Central memory CD8-positive, alpha-beta T cell (primary cell): Measurements from ENCODE around the gene NLRC4.
"Not testable (repeated sequence)": the region's sequence is repeated elsewhere in the genome, so short reads cannot be mapped to it uniquely, and the experiment has no call there.

Experiments used
- ATAC-seq: fragments of 150-1000 bp; cut with Tn5 transposase; replicated peaks from 2 replicates; pipeline ENCODE4 v1.10.0; 2022; ENCODE audit warnings: mild to moderate bottlenecking, moderate FRiP score, moderate number of reproducible peaks; ENCODE audit not compliant: poor library complexity, severe bottlenecking; ENCODE audit errors: extremely low read depth
- DNase-seq, 2 donors: peaks; one replicate each; pipeline ENCODE4 v3.0.0; 2021; ENCODE audit warnings: low spot score in 2 of 2
- H3K27ac Mint-ChIP-seq: one replicate; pipeline ENCODE4 v1.8.0; 2022; ENCODE audit warnings: low read depth, mild to moderate bottlenecking, moderate library complexity, mixed read lengths
- H3K27me3 Mint-ChIP-seq: one replicate; pipeline ENCODE4 v1.8.0; 2022; ENCODE audit warnings: mixed read lengths
- H3K36me3 Mint-ChIP-seq: one replicate; pipeline ENCODE4 v1.8.0; 2022; ENCODE audit warnings: mild to moderate bottlenecking, moderate library complexity, mixed read lengths; ENCODE audit not compliant: insufficient read depth
- H3K4me1 Mint-ChIP-seq: one replicate; pipeline ENCODE4 v1.8.0; 2022; ENCODE audit warnings: mixed read lengths
- H3K4me3 Mint-ChIP-seq: one replicate; pipeline ENCODE4 v1.8.0; 2022; ENCODE audit warnings: mild to moderate bottlenecking, moderate library complexity, mixed read lengths
- H3K9me3 Mint-ChIP-seq: one replicate; pipeline ENCODE4 v1.8.0; 2022; ENCODE audit warnings: mixed read lengths

Gene NLRC4

DNA sequence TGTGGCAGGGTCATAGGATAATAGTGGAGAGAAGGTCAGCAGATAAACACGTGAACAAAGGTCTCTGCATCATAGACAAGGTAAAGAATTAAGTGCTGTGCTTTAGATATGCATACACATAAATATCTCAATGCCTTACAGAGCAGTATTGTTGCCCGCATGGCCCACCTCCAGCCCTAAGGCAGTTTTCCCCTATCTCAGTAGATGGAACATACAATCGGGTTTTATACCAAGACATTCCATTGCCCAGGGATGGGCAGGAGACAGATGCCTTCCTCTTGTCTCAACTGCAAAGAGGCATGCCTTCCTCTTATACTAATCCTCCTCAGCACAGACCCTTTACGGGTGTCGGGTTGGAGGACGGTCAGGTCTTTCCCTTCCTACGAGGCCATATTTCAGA lies 11.1 kb upstream of the NLRC4 start:
- Mint-ChIP-seq H3K36me3 (peaks cover 20% of the 10 kb centered on the region), H3K27me3 (peaks cover 12% of the 10 kb centered on the region), H3K4me1 (peaks cover 11% of the 10 kb centered on the region)
- H3K4me3 Mint-ChIP-seq, ATAC-seq, DNase-seq, H3K9me3 Mint-ChIP-seq, H3K27ac Mint-ChIP-seq: not testable (repeated sequence)

DNA sequence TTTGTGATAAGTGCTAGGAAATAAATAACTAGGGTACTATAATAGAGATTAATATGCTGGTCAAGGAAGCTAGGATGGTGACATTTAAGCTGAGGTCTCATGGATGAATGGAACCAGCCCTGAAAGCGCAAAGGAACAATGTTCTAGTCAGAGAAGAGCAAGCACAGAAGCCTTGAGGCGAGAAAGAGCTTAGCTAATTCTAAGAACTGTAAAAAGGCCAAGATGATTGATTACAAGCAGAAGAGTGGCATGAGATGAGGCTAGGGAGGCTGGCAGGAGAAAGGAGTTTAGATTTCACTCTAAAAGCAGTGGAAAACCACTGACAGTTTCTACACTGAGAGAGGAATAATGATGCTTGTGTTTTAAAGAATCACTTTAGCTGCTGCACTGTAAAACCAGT lies 9.6 kb upstream of the NLRC4 start:
- no peaks in the 10 kb centered on the region for H3K9me3 Mint-ChIP-seq
- no peak for ATAC-seq
- H3K4me3 Mint-ChIP-seq = no peak overlapping the region
- DNase-seq = no peak
- peaks cover 15% of the 10 kb centered on the region for H3K36me3 Mint-ChIP-seq
- H3K27me3 Mint-ChIP-seq = peaks cover 12% of the 10 kb centered on the region
- no peak overlapping the region for H3K27ac Mint-ChIP-seq
- H3K4me1 Mint-ChIP-seq = peaks cover 11% of the 10 kb centered on the region

DNA sequence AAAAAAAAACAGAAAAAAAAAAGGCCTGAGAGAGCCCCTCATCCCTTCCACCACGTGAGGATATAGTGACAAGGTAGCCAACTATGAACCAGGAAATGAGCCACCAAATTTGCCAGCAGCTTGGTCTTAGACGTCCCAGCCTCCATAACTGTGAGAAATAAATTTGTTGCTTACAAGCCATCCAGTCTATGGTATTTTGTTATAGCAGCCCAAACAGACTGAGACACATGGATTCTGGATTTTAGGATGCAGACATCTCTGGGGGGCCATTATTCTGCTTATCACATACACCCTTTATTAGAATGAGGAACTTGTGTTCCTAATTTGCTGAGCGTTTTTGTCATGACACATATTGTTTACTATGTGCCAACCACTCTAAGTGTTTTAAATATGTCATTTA lies 7.6 kb upstream of the NLRC4 start:
- H3K27ac Mint-ChIP-seq = no peak overlapping the region
- DNase-seq (no peak), ATAC-seq (no peak)
- no peaks in the 10 kb centered on the region for H3K36me3 Mint-ChIP-seq
- peaks cover 12% of the 10 kb centered on the region for H3K27me3 Mint-ChIP-seq
- H3K9me3 Mint-ChIP-seq = no peaks in the 10 kb centered on the region
- H3K4me1 Mint-ChIP-seq = peaks cover 1% of the 10 kb centered on the region
- no peak overlapping the region for H3K4me3 Mint-ChIP-seq

DNA sequence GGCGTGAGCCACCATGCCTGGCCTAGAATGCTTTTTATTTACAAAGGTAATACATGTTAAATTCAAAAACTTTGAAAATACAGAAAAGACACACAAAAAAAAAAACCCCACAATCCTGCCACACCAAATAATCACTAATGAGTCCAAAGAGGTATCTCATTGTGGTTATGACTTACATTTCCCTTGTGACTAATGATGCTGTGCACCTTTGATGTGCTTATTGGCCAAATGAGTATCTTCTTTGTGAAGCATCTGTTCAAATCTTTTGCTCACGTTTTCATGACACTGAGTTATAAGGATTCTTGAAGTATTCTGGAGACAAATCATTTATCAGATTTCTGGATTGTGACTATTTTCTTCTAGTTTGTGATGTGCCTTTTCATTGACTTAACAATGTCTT lies 6.4 kb upstream of the NLRC4 start:
- Mint-ChIP-seq H3K4me3 (no peak overlapping the region), H3K27ac (no peak overlapping the region), H3K9me3 (no peaks in the 10 kb centered on the region), H3K4me1 (no peaks in the 10 kb centered on the region), H3K27me3 (peaks cover 12% of the 10 kb centered on the region), H3K36me3 (no peaks in the 10 kb centered on the region)
- DNase-seq (no peak), ATAC-seq (no peak)

DNA sequence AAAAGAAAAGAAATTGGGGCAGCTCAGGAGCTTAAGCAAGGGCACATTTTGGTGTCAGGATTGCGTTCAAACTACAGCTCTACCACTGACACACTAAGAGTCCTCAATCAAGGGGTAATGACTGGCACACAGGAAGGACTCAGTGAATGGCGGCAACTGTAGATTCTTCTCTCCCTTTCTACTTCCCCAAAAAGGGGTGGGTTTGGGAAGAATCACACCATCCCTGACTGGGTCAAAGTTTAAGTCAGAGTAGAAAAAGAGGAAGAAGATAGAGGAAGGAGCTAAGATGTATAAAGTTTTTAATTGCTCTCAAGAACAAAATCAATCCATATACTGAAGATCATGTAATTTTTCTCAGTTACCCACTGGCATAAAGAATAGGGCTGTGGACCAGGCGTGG lies 2.6 kb downstream of the NLRC4 start:
- Mint-ChIP-seq H3K36me3 (peaks cover 3% of the 10 kb centered on the region), H3K27ac (no peak overlapping the region), H3K4me3 (no peak overlapping the region), H3K9me3 (no peaks in the 10 kb centered on the region), H3K27me3 (peaks cover 21% of the 10 kb centered on the region), H3K4me1 (no peaks in the 10 kb centered on the region)
- DNase-seq (no peak), ATAC-seq (no peak)

DNA sequence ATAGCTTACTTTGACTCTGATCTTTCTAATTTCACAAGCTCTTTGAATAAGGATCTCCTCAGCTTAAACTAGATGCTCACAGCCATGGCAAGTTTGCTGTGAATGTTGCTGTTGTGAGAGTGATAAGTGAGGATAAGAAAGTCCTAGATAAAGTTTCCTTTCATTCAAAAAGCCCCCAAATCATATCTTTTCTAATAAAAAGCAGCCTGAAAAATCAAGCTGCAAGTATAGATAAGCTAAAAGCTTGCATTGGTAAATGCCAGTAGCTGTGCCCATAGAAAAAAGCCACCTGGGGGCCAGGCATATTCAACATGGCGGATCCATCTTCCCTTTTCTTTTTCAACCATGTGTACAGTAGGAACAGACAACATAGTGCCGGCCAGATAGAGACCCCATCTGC lies 4.3 kb downstream of the NLRC4 start:
- no peak for DNase-seq
- Mint-ChIP-seq H3K4me3 (no peak overlapping the region), H3K27ac (no peak overlapping the region), H3K9me3 (no peaks in the 10 kb centered on the region), H3K4me1 (no peaks in the 10 kb centered on the region), H3K27me3 (peaks cover 26% of the 10 kb centered on the region), H3K36me3 (peaks cover 3% of the 10 kb centered on the region)
- no peak for ATAC-seq

DNA sequence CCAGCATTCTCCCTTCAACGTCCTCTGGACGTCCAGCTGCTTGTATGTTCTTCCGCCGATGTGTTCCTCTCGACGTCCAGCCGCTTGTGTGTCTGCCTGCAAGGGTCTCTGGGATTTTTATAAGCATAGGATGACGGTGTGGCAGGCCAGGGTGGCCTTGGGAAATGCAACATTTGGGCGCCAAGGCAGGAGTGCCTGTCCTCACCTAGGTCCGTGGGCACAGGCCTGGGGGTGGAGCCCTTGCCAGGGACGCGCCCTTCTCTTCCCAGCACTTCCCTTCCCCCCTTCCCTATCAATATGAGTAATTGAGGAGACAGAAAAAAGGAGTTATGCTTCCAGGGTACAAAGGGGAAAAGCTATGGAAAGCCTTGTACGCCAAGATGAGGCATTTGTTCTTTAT lies 6.4 kb downstream of the NLRC4 start:
- ATAC-seq (no peak), DNase-seq (no peak)
- Mint-ChIP-seq H3K4me3 (no peak overlapping the region), H3K27me3 (peaks cover 26% of the 10 kb centered on the region), H3K36me3 (peaks cover 1% of the 10 kb centered on the region), H3K9me3 (no peaks in the 10 kb centered on the region), H3K27ac (no peak overlapping the region), H3K4me1 (no peaks in the 10 kb centered on the region)

DNA sequence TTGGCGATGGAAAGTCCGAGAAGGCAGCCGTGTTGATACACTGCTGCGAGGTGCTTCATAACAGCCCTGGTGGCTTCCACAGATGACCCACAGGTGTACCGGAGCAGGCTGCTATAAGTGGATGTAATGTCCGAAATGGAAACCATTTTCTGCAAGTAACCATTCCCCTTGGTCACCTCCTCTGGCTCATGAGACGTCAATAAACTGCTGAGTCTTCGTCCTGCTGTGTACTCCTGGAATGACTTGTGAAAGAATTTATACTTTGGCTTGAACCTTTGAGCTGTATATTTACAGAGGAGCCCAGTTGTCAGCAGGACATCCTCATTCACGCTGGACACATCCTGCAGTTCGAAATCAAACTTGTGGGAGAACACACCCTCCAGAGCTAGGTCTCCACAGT lies 14.4 kb downstream of the NLRC4 start:
- DNase-seq = no peak
- Mint-ChIP-seq H3K36me3 (no peaks in the 10 kb centered on the region), H3K27ac (no peak overlapping the region), H3K4me3 (no peak overlapping the region), H3K27me3 (no peaks in the 10 kb centered on the region), H3K4me1 (no peaks in the 10 kb centered on the region), H3K9me3 (no peaks in the 10 kb centered on the region)
- no peak for ATAC-seq

DNA sequence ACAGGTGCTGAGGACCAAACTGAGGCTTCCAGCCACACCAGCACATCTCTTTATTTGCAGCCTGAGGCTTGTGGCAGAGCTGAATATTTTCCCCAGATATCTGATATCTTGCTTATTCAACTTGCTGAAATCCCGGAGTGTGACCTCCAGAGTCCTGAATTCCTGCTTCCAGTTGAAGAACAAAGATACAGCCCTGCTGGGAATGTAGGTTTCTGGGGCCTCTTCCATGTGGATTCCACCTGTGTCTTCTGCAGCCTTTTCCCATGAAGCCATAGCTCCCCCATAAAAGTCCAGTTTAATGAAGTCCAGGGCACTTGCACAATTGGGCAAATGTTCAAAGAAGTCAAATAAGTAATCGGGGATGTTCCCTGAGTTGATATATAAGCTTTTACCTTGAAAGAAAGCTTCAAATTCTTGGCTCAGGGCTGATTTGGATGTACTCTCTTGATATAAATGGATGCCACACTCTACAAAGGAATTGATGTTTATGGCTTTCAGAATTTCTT lies 14.9 kb downstream of the NLRC4 start:
- no peaks in the 10 kb centered on the region for H3K9me3 Mint-ChIP-seq
- no peaks in the 10 kb centered on the region for H3K27me3 Mint-ChIP-seq
- DNase-seq (no peak), ATAC-seq (no peak)
- H3K4me3 Mint-ChIP-seq = no peak overlapping the region
- H3K4me1 Mint-ChIP-seq = no peaks in the 10 kb centered on the region
- no peak overlapping the region for H3K27ac Mint-ChIP-seq
- no peaks in the 10 kb centered on the region for H3K36me3 Mint-ChIP-seq

DNA sequence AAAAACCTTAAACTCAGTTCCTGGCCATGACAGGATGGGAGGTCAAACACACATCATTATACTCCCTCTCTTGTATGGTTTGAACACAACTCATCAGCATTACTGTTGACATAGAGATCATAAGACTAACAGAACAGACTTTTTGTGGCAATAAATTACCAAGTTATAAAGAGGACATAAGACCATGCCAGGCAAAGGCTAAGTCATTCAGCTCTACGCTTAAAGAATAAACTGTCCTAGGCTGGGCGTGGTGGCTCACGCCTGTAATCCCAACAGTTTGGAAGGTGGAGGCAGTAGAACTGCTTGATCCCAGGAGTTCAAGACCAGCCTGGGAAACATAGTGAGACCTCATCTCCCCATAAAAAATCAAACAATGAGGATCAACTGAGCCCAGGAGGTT lies 16.4 kb downstream of the NLRC4 start:
- Mint-ChIP-seq H3K36me3 (no peaks in the 10 kb centered on the region), H3K9me3 (no peaks in the 10 kb centered on the region), H3K27me3 (no peaks in the 10 kb centered on the region), H3K4me3 (no peak overlapping the region), H3K4me1 (no peaks in the 10 kb centered on the region), H3K27ac (no peak overlapping the region)
- ATAC-seq (no peak), DNase-seq (no peak)

DNA sequence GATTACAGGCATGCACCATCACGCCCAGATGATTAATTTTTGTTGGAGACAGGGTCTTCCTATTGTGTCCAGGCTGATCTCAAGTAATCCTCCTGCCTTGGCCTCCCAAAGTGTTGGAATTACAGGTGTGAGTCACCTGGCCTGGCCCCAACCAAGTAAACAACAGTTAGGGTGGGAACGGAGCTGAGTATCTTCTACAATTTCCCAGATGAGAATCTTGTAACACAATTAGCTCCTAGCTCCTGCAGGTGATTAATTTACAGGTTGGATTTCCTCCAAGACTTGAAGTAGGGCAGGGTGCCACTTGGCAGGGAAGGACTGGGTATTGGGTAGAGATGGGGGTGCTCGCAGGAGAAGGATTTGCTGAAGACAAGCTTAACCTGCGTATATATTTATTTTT lies 17.8 kb downstream of the NLRC4 start:
- H3K27ac Mint-ChIP-seq = no peak overlapping the region
- no peak for ATAC-seq

DNA sequence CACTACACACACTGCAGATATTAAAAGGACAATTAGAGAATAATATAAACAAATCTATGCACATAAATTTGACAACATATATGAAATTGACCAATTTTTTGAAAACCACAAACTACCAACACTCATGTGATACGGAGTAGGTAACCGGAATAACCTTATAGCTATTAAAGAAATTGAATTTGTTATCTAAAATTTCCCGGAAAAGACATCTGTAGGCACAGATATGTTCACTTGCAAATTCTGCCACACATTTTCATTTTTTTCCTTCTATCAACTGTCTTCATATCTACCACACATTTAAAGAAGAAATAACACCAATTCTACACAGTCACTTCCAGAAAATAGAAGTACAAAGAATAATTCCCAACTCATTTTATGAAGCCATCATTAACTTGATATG lies 22.4 kb downstream of the NLRC4 start:
- no peak for ATAC-seq
- no peaks in the 10 kb centered on the region for H3K4me1 Mint-ChIP-seq
- no peaks in the 10 kb centered on the region for H3K9me3 Mint-ChIP-seq
- no peak overlapping the region for H3K27ac Mint-ChIP-seq
- H3K27me3 Mint-ChIP-seq = no peaks in the 10 kb centered on the region
- DNase-seq = no peak
- H3K4me3 Mint-ChIP-seq = no peak overlapping the region
- peaks cover 3% of the 10 kb centered on the region for H3K36me3 Mint-ChIP-seq

More for the DNA sequence above, 17.8 kb downstream of the NLRC4 start:
- DNase-seq = no peak
- Mint-ChIP-seq H3K36me3 (peaks cover 3% of the 10 kb centered on the region), H3K4me1 (no peaks in the 10 kb centered on the region), H3K27me3 (no peaks in the 10 kb centered on the region), H3K4me3 (no peak overlapping the region), H3K9me3 (no peaks in the 10 kb centered on the region)

DNA sequence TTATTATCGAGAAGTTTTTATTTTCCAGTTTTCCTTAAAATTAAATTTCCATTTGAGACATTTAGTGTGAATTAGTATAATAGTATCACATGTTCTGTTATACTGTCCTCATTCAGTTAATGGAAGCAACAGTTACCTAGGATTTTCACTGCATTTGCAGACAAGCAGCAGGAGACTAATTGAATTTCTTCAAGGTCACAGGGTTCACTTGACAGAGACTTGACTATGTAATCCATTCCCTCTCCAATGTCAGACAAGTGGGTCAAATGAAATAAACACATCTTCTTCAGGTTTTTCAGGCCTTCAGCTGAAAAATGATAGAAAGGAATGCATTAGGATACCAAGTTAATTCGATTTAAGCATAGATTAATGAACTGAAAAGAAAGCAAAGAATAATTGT lies 26.7 kb downstream of the NLRC4 start:
- Mint-ChIP-seq H3K9me3 (no peaks in the 10 kb centered on the region), H3K4me3 (no peak overlapping the region), H3K27ac (no peak overlapping the region), H3K27me3 (no peaks in the 10 kb centered on the region), H3K4me1 (no peaks in the 10 kb centered on the region), H3K36me3 (peaks cover 3% of the 10 kb centered on the region)
- no peak for ATAC-seq
- no peak for DNase-seq

DNA sequence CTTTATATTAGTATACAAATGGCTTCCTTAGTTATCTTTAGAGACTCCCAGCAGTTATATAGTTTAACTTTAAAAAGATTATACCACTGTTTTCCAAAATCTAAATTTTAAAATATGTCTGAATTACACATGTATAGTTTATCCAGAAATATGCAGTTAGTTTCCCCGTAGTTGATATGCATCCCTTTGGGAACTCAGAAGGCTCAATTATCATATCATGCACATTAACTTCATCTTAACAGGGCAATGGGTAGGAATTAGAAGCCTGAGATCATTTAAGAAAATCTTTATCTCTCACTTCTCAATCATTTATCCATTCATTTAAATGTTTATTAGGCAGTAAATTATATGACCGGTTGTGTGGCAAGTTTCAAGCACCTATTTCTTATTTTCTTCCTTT lies 27.2 kb downstream of the NLRC4 start:
- DNase-seq (no peak), ATAC-seq (no peak)
- Mint-ChIP-seq H3K4me1 (no peaks in the 10 kb centered on the region), H3K4me3 (no peak overlapping the region), H3K9me3 (no peaks in the 10 kb centered on the region), H3K36me3 (no peaks in the 10 kb centered on the region), H3K27me3 (no peaks in the 10 kb centered on the region), H3K27ac (no peak overlapping the region)
